Large intestine (tissue), 3 donors: ENCODE data around the gene FCSK. TPM values are rescaled to one million over a fixed set of nuclear protein-coding genes. Genes with fewer than 3 reads are reported as not detected.
A peak's percentile ranks its signal among the peaks of the same experiment; 100 is the strongest.
"Not testable (repeated sequence)": the region's sequence is repeated elsewhere in the genome, so short reads cannot be mapped to it uniquely, and the experiment has no call there.

Experiments
- DNase-seq, 2 donors: peaks; one replicate each; pipeline versions ENCODE4 v3.0.0 to v3.0.0-alpha.2; 2013
- H3K27ac ChIP-seq: one replicate; pipeline ENCODE4 v1.5.1; 2013; ENCODE audit warnings: low read length
- H3K27me3 ChIP-seq: 2 replicates; pipeline ENCODE4 v1.6.1; 2013; ENCODE audit warnings: low read length; ENCODE audit not compliant: control insufficient read depth, insufficient read depth
- H3K36me3 ChIP-seq: 2 replicates; pipeline ENCODE4 v1.6.1; 2013; ENCODE audit warnings: low read length; ENCODE audit not compliant: control insufficient read depth, insufficient read depth
- H3K4me1 ChIP-seq: one replicate; pipeline ENCODE4 v1.6.1; 2013; ENCODE audit warnings: low read length; ENCODE audit not compliant: control insufficient read depth, insufficient read depth
- H3K4me3 ChIP-seq: one replicate; pipeline ENCODE4 v1.5.1; 2013; ENCODE audit warnings: low read length
- H3K9me3 ChIP-seq: one replicate; pipeline ENCODE4 v1.6.1; 2013; ENCODE audit warnings: mild to moderate bottlenecking, low read depth, low read length, moderate library complexity; ENCODE audit not compliant: control insufficient read depth
- WGBS: methylation state at CpG from one replicate; pipeline ENCODE4 v1.1.5; 2013; ENCODE audit warnings: low lambda C conversion rate; ENCODE audit not compliant: insufficient coverage; 5-methylcytosine and 5-hydroxymethylcytosine counted together
- polyA plus RNA-seq: library from polyadenylated mRNA; unstranded; fragments of 120-200 nt; gene quantifications from one replicate; pipeline ENCODE4 v1.2.1, GENCODE V29; 2013

The FCSK gene
- polyA plus RNA-seq, 1 donor = 38.0 TPM

GRCh38 chr16:70496513-70496912 lies 42.1 kb downstream of the FCSK start:
- 100% methylated on average over 1 of the region's 6 CpGs for WGBS
- no peak for DNase-seq
- Histone ChIP-seq H3K9me3 (no peaks in the 10 kb centered on the region), H3K27me3 (no peaks in the 10 kb centered on the region), H3K4me3 (no peak overlapping the region), H3K36me3 (peaks cover 74% of the 10 kb centered on the region), H3K4me1 (no peaks in the 10 kb centered on the region), H3K27ac (no peak overlapping the region)

DNA sequence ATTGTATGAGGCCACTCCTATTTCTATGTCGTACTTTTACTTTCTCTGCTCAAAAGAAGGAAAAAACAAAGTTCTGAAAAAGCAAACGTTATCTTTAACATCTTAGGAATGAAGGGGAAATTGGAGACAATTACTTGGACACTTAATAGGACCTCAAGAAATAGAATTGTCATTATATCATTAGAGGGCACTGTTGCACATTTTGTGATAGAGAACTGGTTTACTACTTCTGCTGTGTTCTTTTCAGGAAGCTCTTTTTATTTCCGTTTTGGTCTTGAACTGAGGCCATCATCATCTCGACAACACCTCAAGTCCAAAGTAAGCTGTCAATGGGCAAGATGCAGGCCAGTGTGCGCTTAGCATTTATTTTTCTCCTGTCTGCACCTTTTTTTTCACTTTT lies 54.4 kb downstream of the FCSK start:
- Histone ChIP-seq H3K9me3 (no peaks in the 10 kb centered on the region), H3K4me1 (no peaks in the 10 kb centered on the region), H3K27ac (no peak overlapping the region), H3K4me3 (no peak overlapping the region), H3K36me3 (peaks cover 67% of the 10 kb centered on the region), H3K27me3 (no peaks in the 10 kb centered on the region)
- 89% methylated on average over 3 of the region's 5 CpGs for WGBS
- DNase-seq = no peak

GRCh38 chr16:70510216-70510615 lies 55.8 kb downstream of the FCSK start:
- Histone ChIP-seq H3K27me3 (no peaks in the 10 kb centered on the region), H3K27ac (no peak overlapping the region), H3K9me3 (no peaks in the 10 kb centered on the region), H3K4me1 (no peaks in the 10 kb centered on the region), H3K4me3 (no peak overlapping the region), H3K36me3 (peaks cover 76% of the 10 kb centered on the region)
- no peak for DNase-seq
- WGBS = no CpG with 5 or more reads among the region's 3 CpGs

GRCh38 chr16:70511833-70512232 lies 57.4 kb downstream of the FCSK start:
- no peak overlapping the region for H3K4me3 ChIP-seq
- no peak for DNase-seq
- no peaks in the 10 kb centered on the region for H3K27me3 ChIP-seq
- no peaks in the 10 kb centered on the region for H3K4me1 ChIP-seq
- WGBS = no CpG with 5 or more reads among the region's 1 CpG
- peaks cover 88% of the 10 kb centered on the region for H3K36me3 ChIP-seq
- H3K9me3 ChIP-seq = no peaks in the 10 kb centered on the region
- no peak overlapping the region for H3K27ac ChIP-seq

DNA sequence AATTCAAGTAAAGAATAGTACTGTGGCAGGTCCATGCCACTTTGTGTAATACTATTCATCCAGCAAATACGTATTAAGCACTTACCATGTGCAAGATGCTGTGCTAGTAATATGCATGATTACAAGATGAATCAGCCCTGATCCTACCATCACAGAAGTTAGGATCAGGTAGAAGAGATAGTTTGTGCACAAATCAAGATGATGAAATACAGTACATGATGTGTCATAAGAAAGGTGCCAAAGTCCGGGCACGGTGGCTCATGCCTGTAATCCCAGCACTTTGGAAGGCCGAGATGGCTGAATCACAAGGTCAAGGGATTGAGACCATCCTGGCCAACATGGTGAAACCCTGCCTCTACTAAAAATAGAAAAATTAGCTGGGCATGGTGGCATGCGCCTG lies 58.1 kb downstream of the FCSK start:
- no peaks in the 10 kb centered on the region for H3K4me1 ChIP-seq
- peaks cover 89% of the 10 kb centered on the region for H3K36me3 ChIP-seq
- H3K27me3 ChIP-seq = no peaks in the 10 kb centered on the region
- peak in 1 of 2 donors; percentile 17 for DNase-seq
- no peak overlapping the region for H3K27ac ChIP-seq
- no CpG with 5 or more reads among the region's 5 CpGs for WGBS
- H3K9me3 ChIP-seq = no peaks in the 10 kb centered on the region
- H3K4me3 ChIP-seq = no peak overlapping the region

DNA sequence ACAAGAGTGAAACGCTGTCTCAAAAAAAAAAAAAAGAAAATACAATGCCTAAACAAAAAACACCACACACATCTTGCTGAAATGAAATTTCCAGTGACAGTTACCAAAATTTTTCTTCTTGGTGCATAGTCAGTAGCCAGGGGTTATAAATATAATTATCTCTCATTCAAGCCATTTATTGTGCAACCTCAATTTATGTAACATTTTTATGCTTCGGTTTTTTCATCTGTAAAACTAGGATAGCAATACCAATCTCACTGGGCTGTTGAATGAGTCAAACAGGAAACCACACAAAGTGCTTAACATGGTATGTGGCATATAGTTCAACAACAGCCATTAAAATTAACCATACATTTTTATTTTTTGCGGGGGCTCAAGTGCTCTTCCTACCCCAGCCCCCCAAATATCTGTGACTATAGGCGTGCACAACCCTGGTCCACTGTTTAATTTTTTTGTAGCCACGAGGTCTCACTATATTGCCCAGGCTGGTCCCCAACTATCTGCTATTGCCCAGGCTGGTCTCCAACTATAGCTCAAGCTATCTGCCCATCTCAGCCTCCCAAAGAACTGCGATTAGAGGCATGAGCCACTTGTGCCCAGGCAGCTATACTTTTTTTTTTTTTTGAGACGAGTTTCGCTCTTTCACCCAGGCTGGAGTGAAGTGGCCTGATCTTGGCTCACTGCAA lies 66.4 kb downstream of the FCSK start:
- no CpG with 5 or more reads among the region's 8 CpGs for WGBS
- DNase-seq = no peak
- Histone ChIP-seq H3K27me3 (no peaks in the 10 kb centered on the region), H3K4me3 (no peak overlapping the region), H3K9me3 (no peaks in the 10 kb centered on the region), H3K36me3 (peaks cover 23% of the 10 kb centered on the region), H3K4me1 (peaks cover 6% of the 10 kb centered on the region), H3K27ac (no peak overlapping the region)

DNA sequence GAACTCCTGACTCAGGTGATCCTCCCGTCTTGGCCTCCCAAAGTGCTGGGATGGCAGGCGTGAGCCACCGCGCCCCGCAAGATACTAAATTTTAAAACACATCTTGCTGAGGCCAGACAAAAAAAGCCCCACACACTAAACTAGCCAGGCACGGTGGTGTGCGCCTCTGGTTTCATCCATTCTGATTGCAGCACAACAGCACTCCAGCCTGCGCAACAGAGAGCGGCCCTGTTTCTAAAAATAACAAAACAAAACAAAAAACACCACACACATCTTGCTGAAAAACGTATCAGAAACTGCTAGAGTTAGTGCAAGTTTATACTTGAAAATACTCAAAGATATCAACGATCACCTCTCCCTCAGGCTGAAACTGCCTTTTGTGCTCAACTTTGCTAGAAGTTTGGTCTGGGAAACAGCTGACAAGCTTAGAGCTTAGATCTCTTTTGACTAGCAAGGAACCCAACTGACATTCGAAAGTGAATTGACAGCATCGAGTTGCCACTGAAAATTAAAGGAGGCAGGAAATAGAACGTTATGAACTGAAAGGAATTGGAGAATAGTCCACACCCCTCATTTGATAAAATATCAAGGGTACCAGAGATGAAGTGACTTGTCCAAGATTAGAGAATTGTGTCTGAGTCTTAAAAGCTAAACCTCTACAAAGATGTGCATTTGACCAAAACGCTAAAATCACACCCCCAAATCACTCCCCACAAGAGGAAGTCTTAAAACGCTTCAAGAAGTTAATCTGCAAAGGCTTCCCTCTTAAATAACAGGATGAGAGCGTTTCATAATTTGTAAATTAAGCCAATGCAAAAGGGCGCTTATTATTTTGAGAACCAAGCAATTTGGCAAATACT lies 68.1 kb downstream of the FCSK start:
- Histone ChIP-seq H3K4me3 (peak overlapping the region; percentile 86), H3K27ac (no peak overlapping the region), H3K9me3 (no peaks in the 10 kb centered on the region), H3K36me3 (peaks cover 17% of the 10 kb centered on the region), H3K4me1 (peaks cover 15% of the 10 kb centered on the region), H3K27me3 (no peaks in the 10 kb centered on the region)
- DNase-seq = no peak
- WGBS = 80% methylated on average over 1 of the region's 18 CpGs

DNA sequence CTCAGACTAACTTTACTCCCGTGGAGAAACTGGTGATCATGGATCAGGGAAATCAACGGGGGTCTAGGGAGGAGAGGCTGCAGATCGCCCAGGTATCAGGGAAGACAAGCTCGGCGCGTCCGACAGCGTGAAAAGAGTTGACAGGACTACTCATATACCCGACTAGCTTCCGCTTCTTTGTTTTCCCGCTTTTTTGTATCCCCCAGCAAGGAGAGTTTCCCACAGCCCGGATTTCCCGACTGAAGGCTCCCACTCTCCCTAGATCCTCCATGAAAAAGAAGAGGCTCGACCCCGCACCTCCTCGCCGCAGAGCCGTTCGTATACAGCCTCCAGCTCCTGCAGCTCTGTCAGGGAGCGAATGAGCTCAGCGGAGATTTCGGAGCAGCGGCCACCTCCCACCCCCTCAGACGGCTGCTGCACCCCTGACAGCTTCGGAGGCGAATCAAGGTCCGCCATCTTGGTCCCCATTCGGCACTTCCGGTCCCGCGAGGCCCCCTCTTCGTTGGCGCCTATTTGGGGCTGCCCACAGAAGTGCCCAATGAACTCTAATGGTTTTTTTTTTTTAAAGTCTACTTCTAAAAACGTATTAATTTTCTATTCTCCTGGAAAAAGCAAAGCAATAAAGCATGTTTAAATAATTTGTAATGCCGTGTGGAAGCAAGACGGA lies 68.8 kb downstream of the FCSK start, which contains the start of gene COG4:
TSS of gene COG4 (minus strand) at position 479 of the 667 bp plus-strand sequence. CDS start at position 468, 11 bp downstream.
- H3K27me3 ChIP-seq = no peaks in the 10 kb centered on the region
- peaks cover 15% of the 10 kb centered on the region for H3K4me1 ChIP-seq
- peak within 1 kb of the TSS; percentile 76 for H3K27ac ChIP-seq
- peak; percentile 79 to 86 for DNase-seq
- peak within 1 kb of the TSS; percentile 86 for H3K4me3 ChIP-seq
- H3K9me3 ChIP-seq = no peaks in the 10 kb centered on the region
- peaks cover 14% of the 10 kb centered on the region for H3K36me3 ChIP-seq
- WGBS = 0% methylated on average over 1 of the region's 36 CpGs

- H3K4me1 ChIP-seq = peaks cover 15% of the 10 kb centered on the region
- WGBS = no CpG with 5 or more reads among the region's 32 CpGs
- no peaks in the 10 kb centered on the region for H3K27me3 ChIP-seq
- H3K4me3 ChIP-seq = peak within 1 kb of the TSS; percentile 86
- DNase-seq = peak; percentile 55 to 88
- no peaks in the 10 kb centered on the region for H3K9me3 ChIP-seq
- H3K36me3 ChIP-seq = peaks cover 20% of the 10 kb centered on the region
- peak within 1 kb of the TSS; percentile 76 for H3K27ac ChIP-seq
Measured at GRCh38 chr16:70523743-70524398, 69.5 kb downstream of the FCSK start, which contains the start of gene SF3B3. TSS of gene SF3B3 (plus strand) at chr16:70523816. CDS start at chr16:70526657, 2,841 bp downstream.

DNA sequence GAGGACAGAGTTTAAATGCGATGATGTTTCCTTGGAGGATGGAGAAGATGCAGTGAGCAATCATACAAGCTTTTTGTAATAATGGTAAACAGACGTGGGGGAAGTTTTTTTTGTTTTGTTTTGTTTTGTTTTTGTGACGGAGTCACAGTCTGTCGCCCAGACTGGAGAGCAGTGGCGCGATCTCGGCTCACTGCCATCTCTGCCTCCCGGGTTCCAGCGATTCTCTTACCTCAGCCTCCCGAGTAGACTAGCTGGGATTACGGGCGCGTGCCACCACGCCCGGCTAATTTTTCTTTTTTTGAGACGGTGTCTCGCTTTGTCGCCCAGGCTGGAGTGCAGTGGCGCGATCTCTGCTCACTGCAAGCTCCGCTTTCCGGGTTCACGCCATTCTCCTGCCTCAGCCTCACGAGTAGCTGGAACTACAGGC lies 70.0 kb downstream of the FCSK start:
- peak overlapping the region; percentile 76 for H3K27ac ChIP-seq
- peaks cover 15% of the 10 kb centered on the region for H3K4me1 ChIP-seq
- H3K4me3 ChIP-seq = peak overlapping the region; percentile 86
- WGBS = no CpG with 5 or more reads among the region's 24 CpGs
- H3K9me3 ChIP-seq, DNase-seq, H3K27me3 ChIP-seq: not testable (repeated sequence)
- H3K36me3 ChIP-seq = peaks cover 24% of the 10 kb centered on the region
